A549 (cell line): ENCODE results near the gene WRNIP1. TPM values are rescaled to one million over a fixed set of nuclear protein-coding genes. Genes with fewer than 3 reads are reported as not detected.

Experiments
- ATAC-seq, 2 experiments: fragments of 200-7000 bp in 1 of 2; fragments of >200 bp in 1 of 2; cut with Nextera tagmentation in 1 of 2; cut with Tn5 transposase in 1 of 2; 3 replicates each; pipeline versions ENCODE4 v1.8.0 to v1.9.1; 2018 to 2020; ENCODE audit warnings: mild to moderate bottlenecking in 1 of 2, moderate library complexity in 1 of 2
- CTCF ChIA-PET: fragments of 300-600 bp; sonication (Branson Sonifier 250); formaldehyde crosslinking; extraction: SDS; loops from one replicate; lab custom pipeline; 2021; ENCODE audit warnings: antibody characterized with exemption, inconsistent platforms; lab: Yijun Ruan, JAX
- POLR2A ChIA-PET: fragments of 350-600 bp; formaldehyde crosslinking; extraction: SDS; loops from one replicate; lab custom pipeline; 2021; ENCODE audit warnings: antibody characterized with exemption, inconsistent platforms; lab: Yijun Ruan, JAX
- DNase-seq, 2 experiments: peaks; one replicate each; pipeline versions ENCODE4 v3.0.0 to v3.0.0-alpha.2; 2011 to 2016; ENCODE audit warnings: low read depth in 1 of 2, low spot score in 1 of 2
- FAIRE-seq: peaks from 2 replicates; lab custom pipeline; 2011; peaks lifted over from hg19 to GRCh38; lab: Jason Lieb, UNC
- H3K27ac ChIP-seq, 2 experiments: fragments of >200 bp; sonication (Bioruptor Twin); formaldehyde crosslinking; 3 replicates each; pipeline ENCODE4 v1.5.1; 2016 to 2017
- H3K4me1 ChIP-seq: fragments of >200 bp; sonication (Bioruptor Twin); formaldehyde crosslinking; 3 replicates; pipeline ENCODE4 v1.6.1; 2016
- H3K4me2 ChIP-seq: fragments of >200 bp; sonication (Bioruptor Twin); formaldehyde crosslinking; 3 replicates; pipeline ENCODE4 v1.6.1; 2016
- H3K4me3 ChIP-seq: fragments of >200 bp; sonication (Bioruptor Twin); formaldehyde crosslinking; 3 replicates; pipeline ENCODE4 v1.5.1; 2016
- H3K9me3 ChIP-seq: fragments of >200 bp; sonication (Bioruptor Twin); formaldehyde crosslinking; 3 replicates; pipeline ENCODE4 v1.6.1; 2016
- ATOH8 ChIP-seq: fragments of 250-450 bp; sonication (Bioruptor Pico); IDR thresholded peaks from 2 replicates; pipeline ENCODE4 v1.5.0; 2020; ENCODE audit warnings: low read depth, mild to moderate bottlenecking, moderate library complexity
- BHLHE40 ChIP-seq: IDR thresholded peaks from 2 replicates; pipeline ENCODE4 v1.6.1; 2012; ENCODE audit warnings: low read depth, low read length, inconsistent platforms
- CBX2 ChIP-seq: fragments of 200-600 bp; sonication (generic); IDR thresholded peaks from 2 replicates; pipeline ENCODE4 v1.6.1; 2016; ENCODE audit warnings: low read depth, mild to moderate bottlenecking, borderline replicate concordance
- CBX8 ChIP-seq: fragments of 200-600 bp; sonication (generic); IDR thresholded peaks from 2 replicates; pipeline ENCODE4 v1.6.1; 2016
- CHD2 ChIP-seq: fragments of 150-350 bp; IDR thresholded peaks from 2 replicates; pipeline ENCODE4 v1.6.1; 2014; ENCODE audit warnings: low read length; ENCODE audit not compliant: partially characterized antibody
- CTCF ChIP-seq: fragments of >200 bp; sonication (Bioruptor Twin); formaldehyde crosslinking; IDR thresholded peaks from 3 replicates; pipeline ENCODE4 v1.5.1; 2016
- EP300 ChIP-seq, 2 experiments: fragments of >200 bp; sonication (Bioruptor Twin); formaldehyde crosslinking; IDR thresholded peaks; 2 replicates in 1 of 2; 3 replicates in 1 of 2; pipeline ENCODE4 v1.6.1; 2016 to 2017
- FOSB ChIP-seq: fragments of 250-450 bp; sonication (Bioruptor Pico); IDR thresholded peaks from 2 replicates; pipeline ENCODE4 v1.5.0; 2020; ENCODE audit warnings: mild to moderate bottlenecking, moderate library complexity
- FOSL2 ChIP-seq, 2 experiments: fragments of 450-650 bp in 1 of 2; fragments of >200 bp in 1 of 2; sonication (Bioruptor Twin) in 1 of 2; formaldehyde crosslinking; IDR thresholded peaks; 2 replicates each; pipeline versions ENCODE4 v1.5.0 to v1.6.1; 2016 to 2020; ENCODE audit warnings: mild to moderate bottlenecking in 1 of 2, moderate library complexity in 1 of 2
- FOXS1 ChIP-seq: fragments of 250-450 bp; sonication (Bioruptor Pico); IDR thresholded peaks from 2 replicates; pipeline ENCODE4 v1.5.0; 2020; ENCODE audit warnings: mild to moderate bottlenecking, moderate library complexity
- GATA3 ChIP-seq: IDR thresholded peaks from 2 replicates; pipeline ENCODE4 v1.6.1; 2012; ENCODE audit warnings: borderline replicate concordance
- HEYL ChIP-seq: fragments of 250-450 bp; sonication (Bioruptor Pico); IDR thresholded peaks from 2 replicates; pipeline ENCODE4 v1.8.0; 2021; ENCODE audit warnings: mild to moderate bottlenecking, moderate library complexity
- HOXA7 ChIP-seq: fragments of 250-450 bp; sonication (Bioruptor Pico); IDR thresholded peaks from 2 replicates; pipeline ENCODE4 v1.5.0; 2020; ENCODE audit warnings: mild to moderate bottlenecking, moderate library complexity
- HOXB13 ChIP-seq: fragments of 250-450 bp; sonication (Bioruptor Pico); IDR thresholded peaks from 2 replicates; pipeline ENCODE4 v1.5.0; 2020; ENCODE audit warnings: low read depth, mild to moderate bottlenecking, moderate library complexity
- JUN ChIP-seq, 2 experiments: fragments of >200 bp; sonication (Bioruptor Twin); formaldehyde crosslinking; IDR thresholded peaks; 2 replicates in 1 of 2; 3 replicates in 1 of 2; pipeline ENCODE4 v1.6.1; 2016 to 2017
- KDM1A ChIP-seq: fragments of 200-600 bp; sonication (generic); IDR thresholded peaks from 2 replicates; pipeline ENCODE4 v1.6.1; 2016; ENCODE audit warnings: low read depth, mild to moderate bottlenecking
- KDM5A ChIP-seq: fragments of 200-600 bp; sonication (generic); IDR thresholded peaks from 2 replicates; pipeline ENCODE4 v1.6.1; 2016; ENCODE audit warnings: antibody characterized with exemption, mild to moderate bottlenecking
- MAZ ChIP-seq: fragments of 150-350 bp; IDR thresholded peaks from 2 replicates; pipeline ENCODE4 v1.6.1; 2014; ENCODE audit warnings: antibody characterized with exemption, low read depth, low read length, borderline replicate concordance
- PHF8 ChIP-seq: fragments of 200-600 bp; sonication (generic); IDR thresholded peaks from 2 replicates; pipeline ENCODE4 v1.6.1; 2016; ENCODE audit warnings: low read depth, mild to moderate bottlenecking, antibody characterized with exemption, moderate library complexity, borderline replicate concordance
- POLR2A ChIP-seq: IDR thresholded peaks from 2 replicates; pipeline ENCODE4 v1.6.1; 2012; ENCODE audit warnings: mild to moderate bottlenecking, low read length
- RARB ChIP-seq: fragments of 250-450 bp; sonication (Bioruptor Pico); IDR thresholded peaks from 2 replicates; pipeline ENCODE4 v1.8.0; 2021; ENCODE audit warnings: mild to moderate bottlenecking, moderate library complexity
- RCOR1 ChIP-seq: fragments of 150-350 bp; IDR thresholded peaks from 2 replicates; pipeline ENCODE4 v1.6.1; 2014; ENCODE audit warnings: antibody characterized with exemption, low read length, low read depth
- RFX5 ChIP-seq: fragments of 450-650 bp; IDR thresholded peaks from 2 replicates; pipeline ENCODE4 v1.7.1; 2014; ENCODE audit warnings: antibody characterized with exemption, mild to moderate bottlenecking, moderate library complexity
- RNF2 ChIP-seq: fragments of 200-600 bp; sonication (generic); IDR thresholded peaks from 2 replicates; pipeline ENCODE4 v1.6.1; 2016; ENCODE audit warnings: low read depth, mild to moderate bottlenecking, antibody characterized with exemption, moderate library complexity, borderline replicate concordance
- TP53 ChIP-seq: fragments of 250-450 bp; sonication (Bioruptor Pico); IDR thresholded peaks from 2 replicates; pipeline ENCODE4 v1.5.0; 2021; ENCODE audit warnings: mild to moderate bottlenecking, moderate library complexity
- USF2 ChIP-seq: fragments of 450-650 bp; IDR thresholded peaks from 2 replicates; pipeline ENCODE4 v1.6.1; 2014; ENCODE audit warnings: antibody characterized with exemption
- ZNF302 ChIP-seq: fragments of 250-450 bp; sonication (Bioruptor Pico); IDR thresholded peaks from 2 replicates; pipeline ENCODE4 v1.9.0; 2021; ENCODE audit warnings: inconsistent platforms, mild to moderate bottlenecking, moderate library complexity
- WGBS: methylation state at CpG from one replicate; pipeline ENCODE4 v1.1.6; 2017; ENCODE audit errors: missing lambda C conversion rate; 5-methylcytosine and 5-hydroxymethylcytosine counted together
- polyA plus RNA-seq, 4 experiments: library from polyadenylated mRNA; depleted of rRNA in 3 of 4; stranded (reverse); fragments of >200 nt; fragmentation: RNase III in 1 of 4; extraction: RNeasy Plus Mini Kit Qiagen cat#74134 plus additional on column Dnase treatment in 1 of 4; gene quantifications; 2 replicates in 3 of 4; 3 replicates in 1 of 4; pipeline ENCODE4 v1.2.3, GENCODE V29; 2011 to 2017
- TF ChIP-seq, protein P1 (sequence below): IDR thresholded peaks from 2 replicates; pipeline ENCODE4 v1.6.1; 2012

WRNIP1 gene
- polyA plus RNA-seq, 2 of the 4 experiments (the other 2 are of a cell fraction), result 27.7 to 32.2 TPM

- peaks cover 5% of the 10 kb centered on the region; the same call in 2 of the 3 replicates for H3K4me1 ChIP-seq
- TF ChIP-seq HOXA7 (CRISPR knock-in tag) (no peak), KDM1A (no peak), JUN (IDR thresholded peaks at IDR 0.05) (no peak), HEYL (CRISPR knock-in tag) (no peak), GATA3 (no peak), ZNF302 (CRISPR knock-in tag) (no peak), RFX5 (no peak), BHLHE40 (no peak), ATOH8 (CRISPR knock-in tag) (no peak), RARB (CRISPR knock-in tag) (no peak), FOSL2 (IDR thresholded peaks at IDR 0.05) (no peak), FOSL2 (CRISPR knock-in tag; IDR thresholded peaks at IDR 0.05) (no peak), MAZ (no peak), RNF2 (no peak), EP300 (IDR thresholded peaks at IDR 0.05) (no peak), PHF8 (no peak), KDM5A (no peak), POLR2A (no peak), TP53 (CRISPR knock-in tag) (no peak)
- TF ChIP-seq, protein P1, sequence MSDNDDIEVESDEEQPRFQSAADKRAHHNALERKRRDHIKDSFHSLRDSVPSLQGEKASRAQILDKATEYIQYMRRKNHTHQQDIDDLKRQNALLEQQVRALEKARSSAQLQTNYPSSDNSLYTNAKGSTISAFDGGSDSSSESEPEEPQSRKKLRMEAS, result no peak
- H3K4me3 ChIP-seq, result no peak overlapping the region
- ChIA-PET POLR2A (no interaction called here), CTCF (interaction anchor here (0.8 to 1.9 kb wide), 4 partner anchors 9 to 157 kb away, joined by 3 to 7 read pairs (median 5); partner anchors contain the start of gene WRNIP1)
- no peak for DNase-seq
- 92% methylated on average over 1 of the region's 1 CpG for WGBS
- no peak for ATAC-seq
- H3K9me3 ChIP-seq, result no peaks in the 10 kb centered on the region
- FAIRE-seq, result no peak
- H3K4me2 ChIP-seq, result no peak overlapping the region
- H3K27ac ChIP-seq, result no peak overlapping the region
These were observed 9.8 kb downstream of the WRNIP1 start for GRCh38 chr6:2775003-2775402.

- H3K4me3 ChIP-seq, result no peak overlapping the region
- no peak for ATAC-seq
- H3K4me1 ChIP-seq, result no peaks in the 10 kb centered on the region
- TF ChIP-seq CHD2 (no peak), ATOH8 (CRISPR knock-in tag) (no peak), HOXA7 (CRISPR knock-in tag) (no peak), USF2 (no peak), POLR2A (no peak), FOSB (no peak), PHF8 (no peak)
- H3K9me3 ChIP-seq, result no peaks in the 10 kb centered on the region
- 91% methylated on average over 3 of the region's 3 CpGs for WGBS
- ChIA-PET POLR2A (no interaction called here), CTCF (interaction anchor here (1.4 to 2.1 kb wide), 2 partner anchors 8 to 14 kb away, joined by 4 to 9 read pairs; no protein-coding TSS in a partner anchor)
- no peak overlapping the region for H3K4me2 ChIP-seq
- no peak for DNase-seq
- no peak overlapping the region for H3K27ac ChIP-seq
- no peak for FAIRE-seq
These were observed 12.1 kb downstream of the WRNIP1 start for GRCh38 chr6:2777249-2777648.

DNA sequence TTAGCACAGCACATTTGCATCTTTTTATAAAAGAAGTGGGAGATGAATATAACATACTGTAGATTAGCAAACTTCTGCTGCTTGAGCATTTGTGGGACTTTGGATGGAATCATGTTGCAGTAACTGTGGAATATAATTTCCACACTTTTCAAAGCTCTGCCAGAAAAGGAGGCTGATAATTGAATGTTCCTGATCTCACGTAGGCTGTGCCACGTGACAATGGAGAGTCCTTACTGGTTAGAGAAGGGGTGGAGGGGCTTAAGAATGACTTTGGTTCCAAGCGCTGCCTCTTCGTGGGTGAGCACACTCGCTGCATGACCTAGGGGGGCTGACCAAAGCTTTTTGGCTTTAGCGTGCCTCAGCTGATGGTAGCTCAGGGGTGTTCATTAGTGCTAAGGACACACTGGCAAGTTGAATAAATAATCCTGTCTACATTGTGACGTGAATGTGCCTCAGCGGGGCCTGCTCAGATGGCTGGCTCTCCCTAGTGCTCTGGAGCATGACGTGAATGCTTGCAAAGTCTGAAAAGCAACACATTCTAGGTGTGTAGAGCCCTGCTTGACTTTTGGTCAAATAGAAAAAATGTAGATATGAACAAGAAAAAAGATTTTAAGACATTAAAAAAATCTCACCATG lies 15.0 kb downstream of the WRNIP1 start:
- no peak for FAIRE-seq
- ChIA-PET CTCF (interaction anchor here (1.1 to 1.7 kb wide), 6 partner anchors 10 to 1225 kb away, joined by 3 to 4 read pairs (median 3); no protein-coding TSS in a partner anchor), POLR2A (no interaction called here)
- Histone ChIP-seq H3K4me3 (no peak overlapping the region), H3K4me1 (no peaks in the 10 kb centered on the region), H3K4me2 (no peak overlapping the region), H3K27ac (no peak overlapping the region), H3K9me3 (no peaks in the 10 kb centered on the region)
- no peak for ATAC-seq
- DNase-seq, result no peak
- WGBS, result 89% methylated on average over 9 of the region's 9 CpGs
- TF ChIP-seq JUN (IDR thresholded peaks at IDR 0.05) (no peak), RCOR1 (no peak), ATOH8 (CRISPR knock-in tag) (no peak), FOSB (no peak), CTCF (no peak), HOXB13 (CRISPR knock-in tag) (no peak), CBX2 (no peak), CBX8 (no peak), KDM1A (no peak), FOXS1 (CRISPR knock-in tag) (no peak), TP53 (CRISPR knock-in tag) (no peak), RNF2 (no peak), ZNF302 (CRISPR knock-in tag) (no peak)
